Mucosa of descending colon (tissue), 3 donors: ENCODE data around the gene SLC16A3. TPM values are rescaled to one million over a fixed set of nuclear protein-coding genes. Genes with fewer than 3 reads are reported as not detected.
A peak's percentile ranks its signal among the peaks of the same experiment; 100 is the strongest.

ENCODE experiments used
- ATAC-seq: fragments of 200-7000 bp; cut with Tn5 transposase; one replicate; pipeline ENCODE4 v1.9.1; 2020; ENCODE audit warnings: mild to moderate bottlenecking, moderate library complexity
- DNase-seq, 3 donors: peaks; one replicate each; pipeline ENCODE4 v3.0.0-alpha.2; 2020
- H3K36me3 ChIP-seq: fragments of 200-600 bp; one replicate; pipeline ENCODE4 v1.8.0; 2021; ENCODE audit warnings: low read depth, mild to moderate bottlenecking
- H3K4me1 ChIP-seq: fragments of 200-600 bp; one replicate; pipeline ENCODE4 v1.8.0; 2021; ENCODE audit warnings: low read depth, mild to moderate bottlenecking
- H3K4me3 ChIP-seq: fragments of 200-600 bp; one replicate; pipeline ENCODE4 v1.8.0; 2021; ENCODE audit warnings: mild to moderate bottlenecking
- H3K9me3 ChIP-seq: fragments of 200-600 bp; one replicate; pipeline ENCODE4 v1.8.0; 2021; ENCODE audit warnings: mild to moderate bottlenecking
- CTCF ChIP-seq: fragments of 200-600 bp; IDR thresholded peaks from one replicate; pipeline ENCODE4 v1.8.0; 2022; ENCODE audit warnings: antibody characterized with exemption, mild to moderate bottlenecking
- intact Hi-C, 2 donors: fragments of 100-400 bp; cut with DNase I in 1 of 2; cut with micrococcal nuclease in 1 of 2; formaldehyde crosslinking; loops; one replicate each; pipeline versions ENCODE4 v1.11.0 to v1.11.1; 2022; cut with DNase I, micrococcal nuclease
- total RNA-seq, 3 donors: library from RNA; stranded (reverse); fragmentation: NEBNext Ultra II Directional in 2 of 3; extraction: Animal tissue kit (Norgen Biotek cat#: 25700) in 2 of 3; gene quantifications; one replicate each; pipeline versions ENCODE4 v1.2.1 to v1.2.4, GENCODE V29; 2021 to 2023
- donor health status: DM: no; HTN: no; CAD: no; lungs with moderate emphysema.
- donor health status: DM: no; HTN: no; CAD: no.
- donor health status: DM: no; HTN: yes; CAD: no.

The SLC16A3 gene
- total RNA-seq, 3 donors from 2014 or later, result 41.0 to 150 (median 104) TPM

GRCh38 chr17:82242698-82242976 is 13.8 kb downstream of the SLC16A3 start:
- Histone ChIP-seq H3K4me3 (no peak overlapping the region), H3K36me3 (peaks cover 7% of the 10 kb centered on the region), H3K9me3 (no peaks in the 10 kb centered on the region), H3K4me1 (peaks cover 52% of the 10 kb centered on the region)
- intact Hi-C loops, result no loop called here
- ATAC-seq (no peak), DNase-seq (peak in 1 of 3 donors; percentile 60)
- no peak for TF ChIP-seq CTCF

GRCh38 chr17:82242977-82243647 is 14.3 kb downstream of the SLC16A3 start:
- no peak overlapping the region for H3K4me3 ChIP-seq
- peaks cover 7% of the 10 kb centered on the region for H3K36me3 ChIP-seq
- peaks cover 49% of the 10 kb centered on the region for H3K4me1 ChIP-seq
- no peak for ATAC-seq
- intact Hi-C loops, result no loop called here
- peak; percentile 61 to 71 (median 71) for DNase-seq
- H3K9me3 ChIP-seq, result no peaks in the 10 kb centered on the region
- TF ChIP-seq CTCF, result no peak

GRCh38 chr17:82243648-82244412 is 15.0 kb downstream of the SLC16A3 start:
- H3K4me3 ChIP-seq, result no peak overlapping the region
- no peak for TF ChIP-seq CTCF

GRCh38 chr17:82244413-82245133 is 15.7 kb downstream of the SLC16A3 start:
- peaks cover 35% of the 10 kb centered on the region for H3K4me1 ChIP-seq
- intact Hi-C loops, result no loop called here
- no peak for TF ChIP-seq CTCF
- DNase-seq, result peak in 2 of 3 donors; percentile 55 to 64
- peak; percentile 26 for ATAC-seq
- no peaks in the 10 kb centered on the region for H3K9me3 ChIP-seq
- peaks cover 15% of the 10 kb centered on the region for H3K36me3 ChIP-seq
- H3K4me3 ChIP-seq, result no peak overlapping the region

More at GRCh38 chr17:82243648-82244412, 15.0 kb downstream of the SLC16A3 start:
- Histone ChIP-seq H3K4me1 (peaks cover 42% of the 10 kb centered on the region), H3K36me3 (peaks cover 7% of the 10 kb centered on the region), H3K9me3 (no peaks in the 10 kb centered on the region)
- no peak for ATAC-seq
- intact Hi-C loops, result no loop called here
- peak in 1 of 3 donors; percentile 53 for DNase-seq

GRCh38 chr17:82245134-82246039 is 16.5 kb downstream of the SLC16A3 start:
- no peak for TF ChIP-seq CTCF
- DNase-seq (peak in 1 of 3 donors; percentile 57), ATAC-seq (no peak)
- intact Hi-C loops, result no loop called here
- H3K4me3 ChIP-seq, result no peak overlapping the region
- H3K9me3 ChIP-seq, result no peaks in the 10 kb centered on the region
- H3K4me1 ChIP-seq, result peaks cover 26% of the 10 kb centered on the region
- peaks cover 17% of the 10 kb centered on the region for H3K36me3 ChIP-seq
